Measurements from ENCODE around the gene POLE. TPM values are rescaled to one million over a fixed set of nuclear protein-coding genes. Genes with fewer than 3 reads are reported as not detected.

Gene POLE, protein sequence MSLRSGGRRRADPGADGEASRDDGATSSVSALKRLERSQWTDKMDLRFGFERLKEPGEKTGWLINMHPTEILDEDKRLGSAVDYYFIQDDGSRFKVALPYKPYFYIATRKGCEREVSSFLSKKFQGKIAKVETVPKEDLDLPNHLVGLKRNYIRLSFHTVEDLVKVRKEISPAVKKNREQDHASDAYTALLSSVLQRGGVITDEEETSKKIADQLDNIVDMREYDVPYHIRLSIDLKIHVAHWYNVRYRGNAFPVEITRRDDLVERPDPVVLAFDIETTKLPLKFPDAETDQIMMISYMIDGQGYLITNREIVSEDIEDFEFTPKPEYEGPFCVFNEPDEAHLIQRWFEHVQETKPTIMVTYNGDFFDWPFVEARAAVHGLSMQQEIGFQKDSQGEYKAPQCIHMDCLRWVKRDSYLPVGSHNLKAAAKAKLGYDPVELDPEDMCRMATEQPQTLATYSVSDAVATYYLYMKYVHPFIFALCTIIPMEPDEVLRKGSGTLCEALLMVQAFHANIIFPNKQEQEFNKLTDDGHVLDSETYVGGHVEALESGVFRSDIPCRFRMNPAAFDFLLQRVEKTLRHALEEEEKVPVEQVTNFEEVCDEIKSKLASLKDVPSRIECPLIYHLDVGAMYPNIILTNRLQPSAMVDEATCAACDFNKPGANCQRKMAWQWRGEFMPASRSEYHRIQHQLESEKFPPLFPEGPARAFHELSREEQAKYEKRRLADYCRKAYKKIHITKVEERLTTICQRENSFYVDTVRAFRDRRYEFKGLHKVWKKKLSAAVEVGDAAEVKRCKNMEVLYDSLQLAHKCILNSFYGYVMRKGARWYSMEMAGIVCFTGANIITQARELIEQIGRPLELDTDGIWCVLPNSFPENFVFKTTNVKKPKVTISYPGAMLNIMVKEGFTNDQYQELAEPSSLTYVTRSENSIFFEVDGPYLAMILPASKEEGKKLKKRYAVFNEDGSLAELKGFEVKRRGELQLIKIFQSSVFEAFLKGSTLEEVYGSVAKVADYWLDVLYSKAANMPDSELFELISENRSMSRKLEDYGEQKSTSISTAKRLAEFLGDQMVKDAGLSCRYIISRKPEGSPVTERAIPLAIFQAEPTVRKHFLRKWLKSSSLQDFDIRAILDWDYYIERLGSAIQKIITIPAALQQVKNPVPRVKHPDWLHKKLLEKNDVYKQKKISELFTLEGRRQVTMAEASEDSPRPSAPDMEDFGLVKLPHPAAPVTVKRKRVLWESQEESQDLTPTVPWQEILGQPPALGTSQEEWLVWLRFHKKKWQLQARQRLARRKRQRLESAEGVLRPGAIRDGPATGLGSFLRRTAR (N-terminal part only)
- total RNA-seq = 21.5 TPM
- 10 to 100 TPM; 25.8 to 43.2 (median 31.9) TPM for polyA plus RNA-seq (ENCODE audit: insufficient read depth in 1 of 8, insufficient read length in 8 of 8, low replicate concordance in 1 of 8)
- long read RNA-seq, donor 1, partial matches to known transcripts = 0 of 1 reads
- long read RNA-seq, donor 1, other reads (novel, unspliced or antisense) = 0 of 1 reads
- long read RNA-seq, donor 2 = 0 reads
- long read RNA-seq, donor 3 = 0 reads
- long read RNA-seq, donor 4, partial matches to known transcripts = 0 of 1 reads
- long read RNA-seq, donor 4, other reads (novel, unspliced or antisense) = 0 of 1 reads
- long read RNA-seq, donor 5 = 0 reads
- long read RNA-seq, donor 6, partial matches to known transcripts = 0 of 1 reads
- long read RNA-seq, donor 6, other reads (novel, unspliced or antisense) = 0 of 1 reads
- long read RNA-seq, donor 7, partial matches to known transcripts = 52 of 75 reads
- long read RNA-seq, donor 7, other reads (novel, unspliced or antisense) = 22 of 75 reads
- long read RNA-seq, donor 8, partial matches to known transcripts = 0 of 2 reads
- long read RNA-seq, donor 8, other reads (novel, unspliced or antisense) = 0 of 2 reads
- long read RNA-seq, donor 9, partial matches to known transcripts = 0 of 3 reads
- long read RNA-seq, donor 9, other reads (novel, unspliced or antisense) = 0 of 3 reads
- long read RNA-seq, donor 10, partial matches to known transcripts = 0 of 2 reads
- long read RNA-seq, donor 10, other reads (novel, unspliced or antisense) = 0 of 2 reads
- long read RNA-seq, donor 11, partial matches to known transcripts = 41 of 55 reads
- long read RNA-seq, donor 11, other reads (novel, unspliced or antisense) = 14 of 55 reads

DNA sequence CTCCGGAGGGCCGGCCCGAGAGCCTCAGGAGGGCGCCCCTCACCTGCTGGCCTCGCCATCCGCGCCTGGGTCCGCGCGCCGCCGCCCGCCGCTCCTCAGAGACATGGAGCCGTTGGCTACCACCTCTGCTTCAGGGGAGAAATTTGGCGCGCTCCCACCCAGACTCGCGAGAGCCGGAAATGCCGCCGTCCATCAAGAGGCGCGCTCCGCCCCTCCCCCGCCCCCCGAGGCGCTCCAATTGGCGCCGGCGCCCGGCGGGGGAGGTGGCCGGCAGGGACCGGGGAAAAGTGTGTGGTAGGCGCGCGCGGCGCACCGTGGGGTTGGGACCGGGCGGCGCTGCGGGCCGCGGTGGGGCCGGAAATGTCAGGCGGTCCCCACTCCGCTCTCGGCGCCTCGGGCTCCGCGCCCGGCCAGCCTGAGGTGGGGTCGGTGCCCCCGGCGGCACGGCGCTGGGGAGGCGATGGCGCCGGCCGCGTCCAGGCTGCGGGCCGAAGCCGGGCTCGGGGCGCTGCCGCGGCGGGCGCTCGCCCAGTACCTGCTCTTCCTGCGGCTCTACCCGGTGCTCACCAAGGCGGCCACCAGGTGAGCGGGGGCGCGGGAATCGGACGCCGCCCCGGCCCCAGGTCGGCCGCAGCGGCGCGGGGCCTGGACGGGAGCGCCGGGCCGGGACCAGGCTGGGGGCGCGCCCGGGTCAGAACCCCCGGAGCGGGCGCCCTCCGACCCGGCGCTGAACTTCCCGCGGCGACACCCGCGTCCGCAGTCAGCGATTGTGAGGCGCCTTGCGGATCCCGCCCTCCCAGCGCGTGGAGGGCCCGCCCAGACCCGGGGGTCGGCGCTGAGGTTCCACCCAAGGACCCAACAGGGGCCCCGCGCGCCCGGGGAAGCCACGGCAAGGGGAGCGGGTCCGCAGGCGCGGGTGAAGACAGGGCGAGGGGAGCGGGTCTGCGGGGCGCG is at the start of gene POLE, which contains the start of gene PXMP2:
Gene POLE (minus strand): TSS at position 132 of the 954 bp plus-strand sequence. CDS start 27 bp downstream, at position 105.
Gene PXMP2 (plus strand): TSS at position 377 of the 954 bp plus-strand sequence. CDS start 84 bp downstream, at position 461.
- H3K27ac ChIP-seq (ENCODE audit: low read length) = no peak within 1 kb of the TSS
- H3K4me3 ChIP-seq (ENCODE audit: low read length) = peak within 1 kb of the TSS; percentile 46
- no peaks in the 10 kb centered on the region for H3K9me3 ChIP-seq (replicated peaks; ENCODE audit: control insufficient read depth, low read depth, low read length)
- peak; percentile 98 for DNase-seq
- no peaks in the 10 kb centered on the region for H3K27me3 ChIP-seq (ENCODE audit: control insufficient read depth, insufficient read depth, low read length)
- peaks cover 6% of the 10 kb centered on the region for H3K4me1 ChIP-seq (ENCODE audit: control insufficient read depth, insufficient read depth, low read length)
- WGBS (ENCODE audit: insufficient coverage) = under 1% methylated on average over 121 of the region's 134 CpGs
- peaks cover 5% of the 10 kb centered on the region for H3K36me3 ChIP-seq (ENCODE audit: control insufficient read depth, insufficient read depth, low read length)

GRCh38 chr12:132736913-132737312 is 49.8 kb upstream of the POLE start:
- H3K4me1 ChIP-seq (ENCODE audit: control insufficient read depth, insufficient read depth, low read length) = no peaks in the 10 kb centered on the region

DNA sequence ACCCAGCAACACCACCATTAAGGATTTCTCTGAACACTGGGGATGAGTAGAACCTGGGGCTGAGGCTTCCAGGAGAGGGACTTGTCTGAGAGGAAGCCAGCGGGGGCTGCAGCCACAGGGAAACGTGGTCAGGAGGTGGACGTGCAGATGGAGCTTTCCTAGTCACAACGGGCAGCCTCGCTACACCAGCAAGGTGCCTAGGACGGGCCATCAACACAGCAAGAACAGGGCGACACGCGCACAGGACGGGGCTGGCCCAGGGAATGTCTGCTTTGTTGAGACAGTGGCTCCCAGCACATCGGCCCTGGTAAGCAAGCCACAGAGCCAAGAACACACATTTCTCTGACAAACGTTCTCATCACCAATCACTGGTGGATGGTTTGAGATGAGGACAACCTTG is 49.2 kb upstream of the POLE start:
- Histone ChIP-seq H3K9me3 (replicated peaks; ENCODE audit: control insufficient read depth, low read depth, low read length) (no peaks in the 10 kb centered on the region), H3K36me3 (ENCODE audit: control insufficient read depth, insufficient read depth, low read length) (peaks cover 82% of the 10 kb centered on the region), H3K4me1 (ENCODE audit: control insufficient read depth, insufficient read depth, low read length) (no peaks in the 10 kb centered on the region), H3K4me3 (ENCODE audit: low read length) (no peak overlapping the region), H3K27me3 (ENCODE audit: control insufficient read depth, insufficient read depth, low read length) (no peaks in the 10 kb centered on the region), H3K27ac (ENCODE audit: low read length) (no peak overlapping the region)
- no peak for DNase-seq
- 89% methylated on average over 10 of the region's 12 CpGs for WGBS (ENCODE audit: insufficient coverage)

More at GRCh38 chr12:132736913-132737312, 49.8 kb upstream of the POLE start:
- Histone ChIP-seq H3K9me3 (replicated peaks; ENCODE audit: control insufficient read depth, low read depth, low read length) (no peaks in the 10 kb centered on the region), H3K36me3 (ENCODE audit: control insufficient read depth, insufficient read depth, low read length) (peaks cover 79% of the 10 kb centered on the region), H3K4me3 (ENCODE audit: low read length) (no peak overlapping the region), H3K27ac (ENCODE audit: low read length) (no peak overlapping the region), H3K27me3 (ENCODE audit: control insufficient read depth, insufficient read depth, low read length) (no peaks in the 10 kb centered on the region)
- WGBS (ENCODE audit: insufficient coverage) = 82% methylated on average over 10 of the region's 15 CpGs
- DNase-seq = peak; percentile 14

DNA sequence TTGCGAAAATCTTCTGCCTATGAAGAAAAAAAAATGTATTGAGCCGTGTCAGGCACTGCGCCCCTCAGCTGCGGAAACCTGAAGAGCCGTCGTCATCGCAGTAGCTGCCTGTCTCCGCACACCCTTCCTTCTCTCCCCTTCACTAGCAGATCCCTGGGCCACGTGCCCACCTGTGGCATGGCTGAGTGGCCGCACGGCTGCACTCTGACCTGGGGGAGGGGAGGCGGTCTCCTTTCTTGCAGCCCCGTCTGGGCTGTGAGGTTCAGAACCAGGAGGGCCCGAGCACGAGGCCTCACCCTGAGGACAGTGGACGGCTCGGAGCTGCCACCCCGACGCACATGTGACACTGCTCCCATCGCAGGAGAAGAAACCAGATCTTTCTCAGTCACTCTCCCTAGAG is 48.4 kb upstream of the POLE start:
- no peak overlapping the region for H3K4me3 ChIP-seq (ENCODE audit: low read length)
- peaks cover 81% of the 10 kb centered on the region for H3K36me3 ChIP-seq (ENCODE audit: control insufficient read depth, insufficient read depth, low read length)
- no peak overlapping the region for H3K27ac ChIP-seq (ENCODE audit: low read length)
- H3K9me3 ChIP-seq (replicated peaks; ENCODE audit: control insufficient read depth, low read depth, low read length) = no peaks in the 10 kb centered on the region
- no peaks in the 10 kb centered on the region for H3K4me1 ChIP-seq (ENCODE audit: control insufficient read depth, insufficient read depth, low read length)
- WGBS (ENCODE audit: insufficient coverage) = 73% methylated on average over 19 of the region's 20 CpGs
- H3K27me3 ChIP-seq (ENCODE audit: control insufficient read depth, insufficient read depth, low read length) = no peaks in the 10 kb centered on the region
- DNase-seq = no peak

DNA sequence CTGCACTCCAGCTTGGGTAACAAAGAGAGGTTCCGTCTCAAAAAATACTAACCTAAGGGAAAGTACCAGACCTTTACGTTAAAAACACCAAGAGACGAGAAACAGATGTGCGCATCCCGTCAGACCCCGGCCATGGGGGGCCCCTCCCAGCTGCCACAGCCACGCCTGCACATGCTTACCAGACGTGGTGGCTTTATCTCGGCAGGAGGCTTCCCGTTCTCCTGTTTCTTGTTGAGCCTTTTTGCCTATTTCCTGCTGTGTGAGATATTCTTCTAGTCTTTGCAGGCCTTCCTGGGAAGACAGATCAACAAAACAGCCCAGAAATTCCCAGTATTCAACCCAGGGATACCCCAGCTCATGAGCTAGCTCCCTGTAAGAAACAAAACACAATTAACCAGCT is 47.1 kb upstream of the POLE start:
- H3K36me3 ChIP-seq (ENCODE audit: control insufficient read depth, insufficient read depth, low read length) = peaks cover 81% of the 10 kb centered on the region
- 65% methylated on average over 4 of the region's 10 CpGs for WGBS (ENCODE audit: insufficient coverage)
- no peak overlapping the region for H3K4me3 ChIP-seq (ENCODE audit: low read length)
- DNase-seq = no peak
- no peaks in the 10 kb centered on the region for H3K27me3 ChIP-seq (ENCODE audit: control insufficient read depth, insufficient read depth, low read length)
- no peaks in the 10 kb centered on the region for H3K4me1 ChIP-seq (ENCODE audit: control insufficient read depth, insufficient read depth, low read length)
- no peaks in the 10 kb centered on the region for H3K9me3 ChIP-seq (replicated peaks; ENCODE audit: control insufficient read depth, low read depth, low read length)
- H3K27ac ChIP-seq (ENCODE audit: low read length) = no peak overlapping the region

DNA sequence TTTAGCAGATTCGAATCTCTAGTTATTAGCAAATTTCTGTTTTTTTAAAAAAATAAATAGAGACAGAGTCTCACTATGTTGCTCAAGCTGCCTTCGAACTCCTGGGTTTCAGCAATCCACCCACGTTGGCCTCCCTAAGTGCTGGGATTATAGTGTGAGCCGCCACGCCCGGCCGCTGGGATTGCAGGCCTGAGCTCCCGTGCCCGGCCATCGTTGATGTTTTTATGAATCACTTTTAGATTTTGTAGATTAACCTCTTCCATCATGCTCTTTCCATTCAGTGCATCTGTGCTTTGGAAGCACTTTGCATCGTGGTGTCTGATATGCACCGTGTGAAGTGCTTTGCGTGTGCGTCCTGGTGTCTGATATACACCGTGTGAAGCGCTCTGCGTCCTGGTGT is 44.4 kb upstream of the POLE start:
- Histone ChIP-seq H3K4me3 (ENCODE audit: low read length) (no peak overlapping the region), H3K9me3 (replicated peaks; ENCODE audit: control insufficient read depth, low read depth, low read length) (no peaks in the 10 kb centered on the region), H3K4me1 (ENCODE audit: control insufficient read depth, insufficient read depth, low read length) (no peaks in the 10 kb centered on the region), H3K36me3 (ENCODE audit: control insufficient read depth, insufficient read depth, low read length) (peaks cover 85% of the 10 kb centered on the region), H3K27me3 (ENCODE audit: control insufficient read depth, insufficient read depth, low read length) (no peaks in the 10 kb centered on the region), H3K27ac (ENCODE audit: low read length) (no peak overlapping the region)
- WGBS (ENCODE audit: insufficient coverage) = 87% methylated on average over 10 of the region's 17 CpGs
- DNase-seq = no peak

- Histone ChIP-seq H3K27me3 (ENCODE audit: control insufficient read depth, insufficient read depth, low read length) (no peaks in the 10 kb centered on the region), H3K4me1 (ENCODE audit: control insufficient read depth, insufficient read depth, low read length) (no peaks in the 10 kb centered on the region), H3K27ac (ENCODE audit: low read length) (no peak overlapping the region), H3K36me3 (ENCODE audit: control insufficient read depth, insufficient read depth, low read length) (peaks cover 84% of the 10 kb centered on the region), H3K9me3 (replicated peaks; ENCODE audit: control insufficient read depth, low read depth, low read length) (no peaks in the 10 kb centered on the region), H3K4me3 (ENCODE audit: low read length) (no peak overlapping the region)
- DNase-seq = no peak
- 90% methylated on average over 7 of the region's 11 CpGs for WGBS (ENCODE audit: insufficient coverage)
Measured at GRCh38 chr12:132730353-132730752, 43.2 kb upstream of the POLE start.
